IPS-20b (cell line): Measurements from ENCODE around the gene IPCEF1.
"Not testable (repeated sequence)": the region's sequence is repeated elsewhere in the genome, so short reads cannot be mapped to it uniquely, and the experiment has no call there.

Source experiments
- H3K27ac ChIP-seq: one replicate; pipeline ENCODE4 v1.5.1; 2013; ENCODE audit warnings: low read length
- H3K27me3 ChIP-seq: 2 replicates; pipeline ENCODE4 v1.6.1; 2013; ENCODE audit warnings: mild to moderate bottlenecking, low read length, inconsistent platforms; ENCODE audit not compliant: insufficient read depth
- H3K36me3 ChIP-seq: 2 replicates; pipeline ENCODE4 v1.6.1; 2013; ENCODE audit warnings: low read depth, mild to moderate bottlenecking, inconsistent platforms, low read length, moderate library complexity; ENCODE audit not compliant: insufficient read depth
- H3K4me1 ChIP-seq: 2 replicates; pipeline ENCODE4 v1.6.1; 2013; ENCODE audit warnings: mild to moderate bottlenecking, control low read depth, inconsistent platforms, low read length, moderate library complexity; ENCODE audit not compliant: insufficient read depth
- H3K4me3 ChIP-seq: 2 replicates; pipeline ENCODE4 v1.5.1; 2013; ENCODE audit warnings: mild to moderate bottlenecking, low read length, inconsistent platforms
- H3K9ac ChIP-seq: 2 replicates; pipeline ENCODE4 v1.6.1; 2013; ENCODE audit warnings: low read depth, mild to moderate bottlenecking, inconsistent platforms, low read length, moderate library complexity
- H3K9me3 ChIP-seq: 2 replicates; pipeline ENCODE4 v1.6.1; 2013; ENCODE audit warnings: mild to moderate bottlenecking, low read depth, low read length, inconsistent platforms; ENCODE audit not compliant: insufficient read depth

IPCEF1 gene

DNA sequence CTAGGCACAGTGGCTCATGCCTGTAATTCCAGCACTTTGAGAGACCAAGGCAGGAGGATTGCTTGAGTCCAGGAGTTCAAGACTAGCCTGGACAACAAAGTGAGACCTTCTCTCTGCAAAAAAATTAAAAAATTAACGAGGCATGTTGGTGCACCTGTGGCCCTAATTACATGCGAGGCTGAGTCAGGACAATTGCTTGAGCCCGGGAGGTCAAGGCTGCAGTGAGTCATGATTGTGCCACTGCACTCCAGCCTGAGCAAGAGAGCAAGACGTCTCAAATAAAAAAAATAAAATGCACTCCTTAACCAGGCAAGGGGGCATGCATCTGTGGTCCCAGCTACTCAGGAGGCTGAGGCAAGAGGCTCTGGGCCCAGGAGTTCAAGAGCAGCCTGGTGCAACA, 53.0 kb downstream of the IPCEF1 start:
- H3K9ac ChIP-seq, H3K27me3 ChIP-seq, H3K4me3 ChIP-seq, H3K4me1 ChIP-seq, H3K9me3 ChIP-seq, H3K36me3 ChIP-seq, H3K27ac ChIP-seq: not testable (repeated sequence)

DNA sequence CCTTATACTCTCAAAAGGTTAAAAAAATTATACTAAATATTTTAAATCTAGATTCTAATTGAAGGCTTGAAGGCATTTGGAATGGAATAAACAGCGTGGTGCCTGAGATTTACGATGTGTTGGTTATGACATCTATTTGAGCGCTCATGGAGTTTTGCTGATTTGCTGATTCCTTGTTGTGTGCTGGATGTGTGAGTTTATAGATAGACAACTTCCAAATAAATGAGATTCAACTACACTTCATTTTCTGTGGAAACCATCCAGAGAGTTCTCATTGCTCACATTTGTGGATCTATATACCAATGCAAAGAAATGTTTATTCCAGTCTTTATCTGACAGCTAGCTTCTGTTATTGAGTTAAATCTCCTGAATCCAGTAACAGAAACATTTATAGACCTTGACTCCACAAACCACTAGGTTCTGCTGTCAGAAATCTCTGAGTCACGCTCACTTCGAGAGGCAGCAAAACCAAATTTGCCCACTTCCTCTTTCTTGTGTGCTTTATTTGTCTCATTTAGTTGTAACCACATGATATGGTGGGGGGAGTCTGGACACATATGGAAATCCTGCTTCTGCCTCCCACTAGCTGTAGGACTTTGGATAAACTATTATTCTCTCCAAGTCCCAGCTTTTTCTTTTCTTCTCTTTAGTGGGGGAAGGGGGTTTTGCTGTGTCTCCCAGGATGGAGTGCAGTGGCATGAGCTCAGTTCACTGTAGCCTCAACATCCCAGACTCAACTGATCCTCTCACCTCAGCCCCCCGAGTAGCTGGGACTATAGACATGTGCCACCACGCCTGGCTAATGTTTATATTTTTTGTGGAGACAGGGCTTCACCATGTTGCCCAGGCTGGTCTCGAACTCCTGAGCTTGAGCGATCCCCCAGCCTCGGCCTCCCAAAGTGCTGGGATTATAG, 54.5 kb downstream of the IPCEF1 start:
- 0 out of 2 replicates have a peak, but pooled peaks cover 3% of the 10 kb centered on the region for H3K4me1 ChIP-seq
- no peaks in the 10 kb centered on the region for H3K36me3 ChIP-seq
- no peak overlapping the region for H3K4me3 ChIP-seq
- H3K9me3 ChIP-seq = no peaks in the 10 kb centered on the region
- H3K9ac ChIP-seq = no peak overlapping the region
- no peaks in the 10 kb centered on the region for H3K27me3 ChIP-seq
- H3K27ac ChIP-seq = no peak overlapping the region

DNA sequence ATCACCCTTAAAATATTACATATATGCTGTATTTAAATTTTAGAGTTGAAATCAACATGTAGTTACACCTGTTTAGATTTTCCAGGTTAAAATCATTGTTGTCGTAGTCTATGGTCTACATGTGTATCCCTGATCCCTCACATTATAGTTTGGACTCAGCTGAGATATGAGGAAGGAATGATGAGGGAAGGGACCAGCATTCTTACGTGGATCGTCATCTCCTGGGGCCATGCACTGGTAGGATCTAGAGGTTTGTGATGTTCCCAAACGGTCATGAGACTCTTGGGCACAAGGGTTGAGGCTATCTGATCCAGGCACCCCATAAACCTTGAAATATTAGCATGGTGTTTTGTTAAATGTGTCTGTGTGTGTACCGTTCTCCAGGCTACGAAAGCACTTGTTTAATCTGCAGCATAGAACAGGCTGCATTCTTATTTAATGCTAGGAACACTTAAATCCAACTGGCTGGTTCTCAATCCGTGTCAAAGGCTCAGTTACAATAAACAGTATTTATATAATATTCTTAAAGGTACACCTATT, 55.4 kb downstream of the IPCEF1 start:
- Histone ChIP-seq H3K27ac (no peak overlapping the region), H3K9ac (no peak overlapping the region), H3K9me3 (no peaks in the 10 kb centered on the region), H3K27me3 (no peaks in the 10 kb centered on the region), H3K4me3 (no peak overlapping the region), H3K36me3 (no peaks in the 10 kb centered on the region), H3K4me1 (0 out of 2 replicates have a peak, but pooled peaks cover 3% of the 10 kb centered on the region)

DNA sequence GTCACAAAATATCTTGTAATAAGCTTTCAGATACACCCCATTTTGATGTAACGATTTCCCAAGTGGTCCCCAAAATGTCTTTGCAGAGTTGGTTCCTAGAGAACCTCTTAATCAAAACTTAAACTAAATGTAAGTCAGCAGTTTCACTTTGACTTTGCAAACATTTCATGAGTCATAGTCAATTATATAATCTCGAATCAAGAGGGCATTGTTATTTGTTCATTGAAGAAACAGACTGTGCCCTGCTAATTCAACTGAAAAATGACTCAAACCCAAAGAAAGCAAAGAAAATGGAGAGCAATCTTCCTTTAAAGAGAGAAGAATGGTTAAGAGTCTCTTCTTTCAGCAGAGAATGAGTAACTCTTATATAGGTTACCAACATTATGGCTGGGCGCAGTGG, 58.3 kb downstream of the IPCEF1 start:
- Histone ChIP-seq H3K4me3 (no peak overlapping the region), H3K27me3 (no peaks in the 10 kb centered on the region), H3K9ac (no peak overlapping the region), H3K9me3 (no peaks in the 10 kb centered on the region), H3K4me1 (0 out of 2 replicates have a peak, but pooled peaks cover 3% of the 10 kb centered on the region), H3K27ac (no peak overlapping the region), H3K36me3 (no peaks in the 10 kb centered on the region)

DNA sequence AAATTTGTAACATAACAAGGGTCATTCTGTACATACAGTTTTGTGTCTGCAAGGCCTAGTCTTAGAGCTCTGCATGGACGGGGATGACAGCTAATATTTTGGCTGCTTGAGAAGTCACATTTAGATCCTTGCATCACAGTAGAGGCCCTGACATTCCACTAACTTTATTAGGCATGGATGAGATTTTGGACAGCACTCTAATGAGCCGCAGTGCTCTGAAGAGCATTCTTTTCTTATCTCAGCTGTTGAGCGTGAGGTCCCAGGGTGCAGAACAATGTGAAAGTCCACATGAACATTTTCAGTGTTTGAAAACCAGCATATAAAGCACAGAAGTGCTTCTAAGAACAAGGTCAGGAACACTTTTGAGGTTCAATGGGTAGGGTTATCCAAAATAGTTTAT, 58.9 kb downstream of the IPCEF1 start:
- Histone ChIP-seq H3K36me3 (no peaks in the 10 kb centered on the region), H3K27ac (no peak overlapping the region), H3K9me3 (no peaks in the 10 kb centered on the region), H3K9ac (no peak overlapping the region), H3K4me3 (no peak overlapping the region), H3K27me3 (no peaks in the 10 kb centered on the region), H3K4me1 (peaks cover 5% of the 10 kb centered on the region; the same call in 1 of the 2 replicates)

DNA sequence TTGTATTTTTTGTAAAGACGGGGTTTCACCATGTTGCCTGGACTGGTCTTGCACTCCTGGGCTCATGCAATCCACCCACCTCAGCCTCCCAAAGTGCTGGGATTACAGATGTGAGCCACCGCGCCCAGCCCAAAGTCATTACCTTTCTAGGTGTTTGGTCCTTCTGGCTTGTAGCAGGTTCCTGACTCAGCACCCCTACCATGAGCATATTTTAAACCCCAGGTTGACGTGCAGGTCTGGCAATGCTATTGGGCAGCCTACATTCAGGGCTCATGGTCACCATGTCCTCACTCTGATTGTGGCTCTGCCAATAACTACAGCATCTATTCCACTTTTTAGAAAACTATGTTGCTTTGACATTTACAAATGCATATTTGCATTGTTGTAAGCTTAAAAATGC, 59.4 kb downstream of the IPCEF1 start:
- H3K27ac ChIP-seq = no peak overlapping the region
- no peaks in the 10 kb centered on the region for H3K9me3 ChIP-seq
- H3K4me3 ChIP-seq = no peak overlapping the region
- H3K27me3 ChIP-seq = no peaks in the 10 kb centered on the region
- peaks cover 6% of the 10 kb centered on the region; the same call in 1 of the 2 replicates for H3K4me1 ChIP-seq
- no peaks in the 10 kb centered on the region for H3K36me3 ChIP-seq
- no peak overlapping the region for H3K9ac ChIP-seq

DNA sequence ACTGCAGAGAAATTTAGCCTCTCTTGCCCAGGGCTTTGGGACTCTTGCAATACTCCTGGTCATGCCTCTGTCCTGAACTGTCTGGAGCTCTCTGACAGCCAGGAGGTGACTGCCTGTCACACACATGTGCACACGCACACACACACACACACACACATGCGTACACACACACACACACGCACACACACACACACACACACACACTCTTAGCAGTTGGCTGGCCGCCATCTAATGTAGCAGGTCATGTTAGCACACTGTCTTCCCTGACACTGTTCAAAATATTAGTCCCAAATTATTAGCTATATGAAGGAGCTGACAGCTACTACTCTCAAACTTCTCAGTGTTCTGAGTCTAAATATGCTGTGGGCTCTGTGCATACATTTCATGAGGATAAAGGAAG, 60.9 kb downstream of the IPCEF1 start:
- H3K27ac ChIP-seq = no peak overlapping the region
- no peaks in the 10 kb centered on the region for H3K9me3 ChIP-seq
- H3K4me1 ChIP-seq = peaks cover 6% of the 10 kb centered on the region; the same call in 1 of the 2 replicates
- H3K9ac ChIP-seq = no peak overlapping the region
- no peaks in the 10 kb centered on the region for H3K27me3 ChIP-seq
- H3K4me3 ChIP-seq = no peak overlapping the region
- no peaks in the 10 kb centered on the region for H3K36me3 ChIP-seq

DNA sequence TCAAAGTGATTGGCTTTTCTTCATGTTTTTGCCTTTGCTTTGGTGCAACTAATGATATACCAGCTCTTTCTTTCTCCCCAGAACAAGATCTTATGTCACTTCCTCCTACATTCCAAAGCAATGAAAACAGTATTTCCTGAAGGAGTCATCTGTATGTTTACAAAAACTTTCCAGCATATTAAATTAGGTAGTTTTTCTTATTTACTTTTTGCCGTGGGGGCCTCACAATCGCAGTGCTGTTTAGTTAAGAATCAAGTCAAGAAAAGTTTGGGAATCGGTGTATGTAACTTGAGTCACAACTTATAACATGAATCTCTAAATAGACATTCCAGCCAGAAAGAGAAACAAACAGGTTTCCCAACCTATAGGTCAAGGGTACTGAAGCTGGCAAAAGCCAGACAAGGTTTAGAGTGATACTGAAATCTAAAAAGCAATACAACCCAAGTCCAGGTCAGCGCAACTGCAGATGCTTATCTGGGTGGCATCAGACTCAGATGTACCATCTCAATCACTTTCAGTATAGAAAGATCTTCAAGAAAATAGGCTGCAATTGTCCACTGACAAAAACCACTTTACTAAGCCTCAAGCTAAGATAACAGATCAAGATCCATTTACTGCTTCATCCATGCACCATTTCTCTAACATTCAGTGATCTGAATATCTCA, 63.6 kb downstream of the IPCEF1 start:
- H3K4me3 ChIP-seq = no peak overlapping the region
- H3K27ac ChIP-seq = no peak overlapping the region

DNA sequence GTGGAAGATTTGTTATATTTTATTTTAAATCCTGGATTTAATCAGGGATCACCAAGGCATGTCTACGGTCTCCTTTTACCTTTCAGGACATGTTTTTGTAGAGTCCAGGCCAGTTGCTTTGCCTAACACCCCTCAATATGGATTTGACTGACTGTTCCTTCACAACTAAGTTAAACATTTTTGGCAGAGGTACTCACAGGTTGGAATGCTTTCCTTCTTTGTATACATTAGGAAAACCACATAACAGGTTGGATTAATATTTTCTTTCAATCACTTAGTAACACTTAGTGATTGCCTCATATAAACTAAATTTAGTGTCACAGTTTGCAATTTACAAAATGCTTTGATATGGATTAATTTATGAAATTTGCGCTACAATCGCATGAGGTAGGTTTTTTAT, 64.5 kb downstream of the IPCEF1 start:
- Histone ChIP-seq H3K4me3 (no peak overlapping the region), H3K27ac (no peak overlapping the region), H3K9me3 (no peaks in the 10 kb centered on the region), H3K36me3 (no peaks in the 10 kb centered on the region), H3K9ac (no peak overlapping the region), H3K4me1 (peaks cover 3% of the 10 kb centered on the region; the same call in 1 of the 2 replicates), H3K27me3 (no peaks in the 10 kb centered on the region)

More for the DNA sequence above, 63.6 kb downstream of the IPCEF1 start:
- no peaks in the 10 kb centered on the region for H3K27me3 ChIP-seq
- H3K9ac ChIP-seq = no peak overlapping the region
- H3K36me3 ChIP-seq = no peaks in the 10 kb centered on the region
- H3K4me1 ChIP-seq = peaks cover 6% of the 10 kb centered on the region; the same call in 1 of the 2 replicates
- H3K9me3 ChIP-seq = no peaks in the 10 kb centered on the region

DNA sequence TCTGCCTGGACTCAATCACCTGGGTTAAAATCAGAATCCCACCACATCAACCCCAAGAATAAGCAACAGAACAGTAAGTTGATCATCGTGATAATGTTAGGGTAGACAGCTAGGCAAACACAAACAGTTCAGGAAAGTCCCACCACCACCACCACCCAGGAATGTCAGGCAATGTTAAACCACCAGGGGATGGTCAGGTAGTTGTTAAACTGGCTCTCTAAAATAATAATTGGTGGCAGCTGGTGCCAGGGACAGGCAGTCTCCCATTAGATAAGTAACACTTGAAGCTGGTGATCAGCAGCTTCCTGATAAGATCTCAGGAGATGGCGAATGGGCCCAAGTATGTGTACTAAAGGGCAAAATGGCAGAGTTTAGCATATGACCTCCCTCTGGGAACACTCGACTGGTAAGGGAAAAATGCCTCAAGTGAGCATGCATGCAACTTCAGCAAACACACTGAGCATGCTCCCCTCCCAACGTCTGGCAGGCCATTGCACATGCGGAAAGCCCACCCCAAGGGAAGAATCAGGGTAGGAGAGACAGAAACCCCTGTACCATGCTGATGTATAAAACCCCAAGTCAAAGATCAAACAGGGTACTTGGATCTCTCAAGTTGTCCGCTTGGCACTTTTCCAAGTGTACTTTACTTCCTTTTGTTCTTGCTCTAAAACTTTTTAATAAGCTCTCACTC, 66.6 kb downstream of the IPCEF1 start:
- H3K9me3 ChIP-seq = no peaks in the 10 kb centered on the region
- H3K36me3 ChIP-seq = no peaks in the 10 kb centered on the region
- H3K4me3 ChIP-seq = no peak overlapping the region
- peaks cover 3% of the 10 kb centered on the region; the same call in 1 of the 2 replicates for H3K4me1 ChIP-seq
- no peak overlapping the region for H3K9ac ChIP-seq
- no peaks in the 10 kb centered on the region for H3K27me3 ChIP-seq
- no peak overlapping the region for H3K27ac ChIP-seq

DNA sequence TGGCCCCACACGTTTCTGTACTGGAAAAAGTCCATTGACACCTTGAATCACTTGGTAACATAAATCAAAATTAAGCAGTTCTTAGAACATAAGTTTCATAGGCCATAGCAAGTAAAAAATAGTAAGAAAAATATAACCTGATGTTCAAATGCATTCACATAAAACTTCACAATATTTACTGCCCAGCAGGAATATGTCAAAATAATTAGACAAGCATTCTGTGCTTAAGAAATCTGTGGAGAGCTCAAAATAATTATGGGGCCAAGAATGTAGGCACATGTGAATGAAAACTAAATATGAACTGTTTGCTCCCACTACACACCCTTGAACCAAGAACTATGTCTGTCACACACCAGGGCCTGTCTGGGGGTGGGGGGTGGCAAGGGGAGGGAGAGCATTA, 70.8 kb downstream of the IPCEF1 start:
- Histone ChIP-seq H3K36me3 (no peaks in the 10 kb centered on the region), H3K4me3 (no peak overlapping the region), H3K27me3 (no peaks in the 10 kb centered on the region), H3K27ac (no peak overlapping the region), H3K9ac (no peak overlapping the region), H3K4me1 (no peaks in the 10 kb centered on the region), H3K9me3 (no peaks in the 10 kb centered on the region)
